ENCODE measurements around the gene DEFB116.
"Not testable (repeated sequence)": the region's sequence is repeated elsewhere in the genome, so short reads cannot be mapped to it uniquely, and the experiment has no call there.

The DEFB116 gene

DNA sequence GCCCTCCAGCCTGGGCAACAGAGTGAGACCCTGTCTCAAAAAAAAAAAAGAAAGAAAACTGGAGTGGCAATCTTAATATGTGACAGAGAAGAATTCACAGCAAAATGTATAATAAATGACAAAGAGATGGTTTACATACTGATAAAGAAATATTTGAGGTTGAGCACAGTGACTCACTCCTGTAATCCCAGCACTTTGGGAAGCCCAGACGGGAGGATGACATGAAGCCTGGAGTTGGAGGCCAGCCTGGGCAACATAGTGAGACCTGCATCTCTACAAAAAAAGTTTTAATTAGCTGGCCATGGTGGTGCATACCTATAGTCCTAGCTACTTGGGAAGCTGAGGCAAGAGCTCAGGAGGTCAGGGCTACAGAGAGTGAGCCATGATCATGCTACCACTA, 47.6 kb upstream of the DEFB116 start (continued):
- TF ChIP-seq ZNF302 (tag by site-specific recombination; IDR thresholded peaks at IDR 0.05; ENCODE audit: low read depth): no peak

GRCh38 chr20:31341470-31341869, 33.1 kb upstream of the DEFB116 start:
- no peaks in the 10 kb centered on the region for H3K4me1 ChIP-seq (ENCODE audit: control insufficient read depth, insufficient read depth, low read length)
- H3K36me3 ChIP-seq (ENCODE audit: control insufficient read depth in 2 of 2, insufficient read depth in 1 of 2, low read length in 2 of 2): no peaks in the 10 kb centered on the region
- H3K4me3 ChIP-seq (ENCODE audit: low read depth, low read length): no peak overlapping the region
- ChIA-PET CTCF (interaction anchor here (0.6 kb wide), 1 partner anchor 1904 kb away, joined by 4 read pairs; no protein-coding TSS in a partner anchor), POLR2A (no interaction called here)
- TF ChIP-seq, protein P1, sequence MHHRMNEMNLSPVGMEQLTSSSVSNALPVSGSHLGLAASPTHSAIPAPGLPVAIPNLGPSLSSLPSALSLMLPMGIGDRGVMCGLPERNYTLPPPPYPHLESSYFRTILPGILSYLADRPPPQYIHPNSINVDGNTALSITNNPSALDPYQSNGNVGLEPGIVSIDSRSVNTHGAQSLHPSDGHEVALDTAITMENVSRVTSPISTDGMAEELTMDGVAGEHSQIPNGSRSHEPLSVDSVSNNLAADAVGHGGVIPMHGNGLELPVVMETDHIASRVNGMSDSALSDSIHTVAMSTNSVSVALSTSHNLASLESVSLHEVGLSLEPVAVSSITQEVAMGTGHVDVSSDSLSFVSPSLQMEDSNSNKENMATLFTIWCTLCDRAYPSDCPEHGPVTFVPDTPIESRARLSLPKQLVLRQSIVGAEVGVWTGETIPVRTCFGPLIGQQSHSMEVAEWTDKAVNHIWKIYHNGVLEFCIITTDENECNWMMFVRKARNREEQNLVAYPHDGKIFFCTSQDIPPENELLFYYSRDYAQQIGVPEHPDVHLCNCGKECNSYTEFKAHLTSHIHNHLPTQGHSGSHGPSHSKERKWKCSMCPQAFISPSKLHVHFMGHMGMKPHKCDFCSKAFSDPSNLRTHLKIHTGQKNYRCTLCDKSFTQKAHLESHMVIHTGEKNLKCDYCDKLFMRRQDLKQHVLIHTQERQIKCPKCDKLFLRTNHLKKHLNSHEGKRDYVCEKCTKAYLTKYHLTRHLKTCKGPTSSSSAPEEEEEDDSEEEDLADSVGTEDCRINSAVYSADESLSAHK (tag by site-specific recombination; IDR thresholded peaks at IDR 0.05): no peak
- no peak for TF ChIP-seq ZBTB10 (tag by site-specific recombination; IDR thresholded peaks at IDR 0.05)
- TF ChIP-seq KLF1 (tag by site-specific recombination; IDR thresholded peaks at IDR 0.05): no peak
- TF ChIP-seq GFI1B (tag by site-specific recombination; IDR thresholded peaks at IDR 0.05): no peak
- TF ChIP-seq ZNF518A (tag by site-specific recombination; conservative IDR thresholded peaks at IDR 0.05; ENCODE audit: low read depth): no peak
- TF ChIP-seq PRDM1 (tag by site-specific recombination; IDR thresholded peaks at IDR 0.05): no peak
- no peak overlapping the region for H3K27ac ChIP-seq (ENCODE audit: extremely low read depth, low read depth, low read length)
- no peaks in the 10 kb centered on the region for H3K9me3 ChIP-seq (ENCODE audit: control insufficient read depth, insufficient read depth, low read depth, low read length)

GRCh38 chr20:31330893-31331292, 22.5 kb upstream of the DEFB116 start:
- TF ChIP-seq ZNF426 (tag by site-specific recombination; IDR thresholded peaks at IDR 0.05) (no peak), ZNF366 (tag by site-specific recombination; conservative IDR thresholded peaks at IDR 0.05) (0 out of 2 replicates have a peak, but pooled peaks have one; percentile 40)
- POLR2A ChIA-PET: no interaction called here
- CTCF ChIA-PET: no interaction called here
- H3K36me3 ChIP-seq (ENCODE audit: control insufficient read depth in 2 of 2, insufficient read depth in 1 of 2, low read length in 2 of 2): no peaks in the 10 kb centered on the region
- H3K4me1 ChIP-seq (ENCODE audit: control insufficient read depth, insufficient read depth, low read length): no peaks in the 10 kb centered on the region
- H3K9me3 ChIP-seq (ENCODE audit: control insufficient read depth, insufficient read depth, low read depth, low read length): no peaks in the 10 kb centered on the region
- no peak overlapping the region for H3K27ac ChIP-seq (ENCODE audit: extremely low read depth, low read depth, low read length)
- H3K4me3 ChIP-seq (ENCODE audit: low read depth, low read length): no peak overlapping the region

- H3K36me3 ChIP-seq (ENCODE audit: control insufficient read depth in 2 of 2, insufficient read depth in 1 of 2, low read length in 2 of 2): no peaks in the 10 kb centered on the region
- H3K4me1 ChIP-seq (ENCODE audit: control insufficient read depth, insufficient read depth, low read length): no peaks in the 10 kb centered on the region
- no peak overlapping the region for H3K27ac ChIP-seq (ENCODE audit: extremely low read depth, low read depth, low read length)
- TF ChIP-seq ZNF548 (tag by site-specific recombination; IDR thresholded peaks at IDR 0.05) (no peak), ZNF341 (tag by site-specific recombination; IDR thresholded peaks at IDR 0.05; ENCODE audit: low read depth) (no peak), ZNF529 (tag by site-specific recombination; IDR thresholded peaks at IDR 0.05; ENCODE audit: insufficient replicate concordance) (no peak), SETDB1 (IDR thresholded peaks at IDR 0.05; ENCODE audit: insufficient read length, low read length) (no peak), ZNF394 (tag by site-specific recombination; IDR thresholded peaks at IDR 0.05; ENCODE audit: borderline replicate concordance) (no peak)
- no peaks in the 10 kb centered on the region for H3K9me3 ChIP-seq (ENCODE audit: control insufficient read depth, insufficient read depth, low read depth, low read length)
- CTCF ChIA-PET: interaction anchor here (0.7 kb wide), 1 partner anchor 270 kb away, joined by 3 read pairs; no protein-coding TSS in a partner anchor
- POLR2A ChIA-PET: no interaction called here
- H3K4me3 ChIP-seq (ENCODE audit: low read depth, low read length): no peak overlapping the region
Observed at GRCh38 chr20:31322504-31322903, 14.1 kb upstream of the DEFB116 start.

DNA sequence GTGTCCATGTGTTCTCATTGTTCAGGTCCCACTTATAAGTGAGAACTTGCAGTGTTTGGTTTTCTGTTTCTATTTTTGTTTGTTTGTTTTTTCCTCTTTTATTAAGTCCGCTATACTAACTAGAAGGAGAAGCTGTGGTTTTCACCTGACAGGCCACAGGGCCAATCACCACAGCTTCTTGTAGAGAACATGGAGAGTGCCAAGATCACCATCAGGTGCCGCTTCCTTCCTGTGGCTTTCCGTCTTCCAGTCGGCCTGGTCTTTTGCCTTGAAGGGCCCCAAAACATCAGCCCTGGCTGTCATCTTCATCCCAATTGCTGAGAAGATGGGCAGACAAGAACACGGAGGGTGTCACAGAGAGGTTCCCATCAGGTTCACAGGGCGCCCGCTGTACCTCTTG, 23.4 kb downstream of the DEFB116 start:
- POLR2A ChIA-PET; H3K4me1 ChIP-seq (ENCODE audit: control insufficient read depth, insufficient read depth, low read length); CTCF ChIA-PET; H3K27ac ChIP-seq (ENCODE audit: extremely low read depth, low read depth, low read length); H3K9me3 ChIP-seq (ENCODE audit: control insufficient read depth, insufficient read depth, low read depth, low read length); H3K36me3 ChIP-seq (ENCODE audit: control insufficient read depth in 2 of 2, insufficient read depth in 1 of 2, low read length in 2 of 2); H3K4me3 ChIP-seq (ENCODE audit: low read depth, low read length): not testable (repeated sequence)

Measured in HEK293 (cell line).